HG02840 (cell line): ENCODE results near the gene CLDN8.

Experiments
- ATAC-seq: cut with Tn5 transposase; IDR thresholded peaks from one replicate; pipeline ENCODE4 v1.9.1; 2021; ENCODE audit warnings: mild to moderate bottlenecking, moderate library complexity, moderate number of reproducible peaks; ENCODE audit not compliant: unreplicated experiment, low FRiP score

Gene CLDN8

GRCh38 chr21:30207252-30207579, 8.7 kb downstream of the CLDN8 start:
- no peak for ATAC-seq

- ATAC-seq: no peak
Observed at GRCh38 chr21:30206551-30207251, 9.2 kb downstream of the CLDN8 start.

DNA sequence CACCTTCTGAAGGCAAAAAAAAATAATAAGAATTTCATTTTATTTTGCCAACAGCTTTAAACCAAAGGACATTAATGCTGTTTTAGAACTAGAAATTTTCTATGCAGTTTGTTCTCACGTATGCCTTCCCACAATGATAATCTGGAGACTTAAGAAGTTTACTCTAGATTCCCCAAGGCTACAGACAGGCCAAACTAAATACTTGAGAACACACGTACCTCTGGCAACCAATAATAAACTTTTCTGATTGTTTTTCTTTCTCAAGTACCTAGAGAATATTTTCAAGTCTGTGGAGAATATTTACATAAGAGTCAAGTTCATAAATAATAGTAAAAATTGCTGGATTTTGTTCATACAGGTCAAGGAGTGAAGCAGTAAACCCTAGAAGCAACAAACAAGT, 15.9 kb downstream of the CLDN8 start:
- no peak for ATAC-seq

DNA sequence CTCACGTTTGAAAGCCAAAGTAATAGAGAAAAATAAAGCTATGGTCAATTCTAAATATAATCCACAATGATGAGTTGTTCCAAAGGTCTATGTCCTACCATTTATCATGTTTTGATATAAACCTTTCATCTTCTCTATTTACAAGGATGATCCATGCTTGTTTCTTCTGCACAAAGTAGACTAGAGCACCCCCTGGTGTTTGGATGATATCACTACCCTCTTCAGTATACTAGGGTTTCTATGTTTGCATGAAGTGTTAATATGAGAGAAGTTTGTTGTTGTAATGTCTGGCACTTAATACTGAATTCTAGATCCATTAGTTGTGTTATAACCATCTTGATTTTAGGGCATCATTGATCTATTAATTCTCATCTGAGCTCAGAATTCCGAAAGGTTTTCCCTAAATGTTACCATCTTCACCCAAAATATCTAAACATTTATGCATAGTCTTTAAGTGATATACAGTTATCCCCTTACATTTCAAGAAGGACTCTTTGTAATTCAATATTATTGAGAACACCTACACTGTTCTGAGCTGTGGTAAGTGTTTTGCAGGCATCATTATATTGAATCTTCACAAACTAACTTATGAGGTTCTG, 21.1 kb downstream of the CLDN8 start:
- no peak for ATAC-seq

- ATAC-seq: no peak
Observed at GRCh38 chr21:30193201-30193600, 22.7 kb downstream of the CLDN8 start.

- no peak for ATAC-seq
Observed at GRCh38 chr21:30190554-30190953, 25.3 kb downstream of the CLDN8 start.

- no peak for ATAC-seq
Observed at GRCh38 chr21:30189773-30190172, 26.1 kb downstream of the CLDN8 start.

DNA sequence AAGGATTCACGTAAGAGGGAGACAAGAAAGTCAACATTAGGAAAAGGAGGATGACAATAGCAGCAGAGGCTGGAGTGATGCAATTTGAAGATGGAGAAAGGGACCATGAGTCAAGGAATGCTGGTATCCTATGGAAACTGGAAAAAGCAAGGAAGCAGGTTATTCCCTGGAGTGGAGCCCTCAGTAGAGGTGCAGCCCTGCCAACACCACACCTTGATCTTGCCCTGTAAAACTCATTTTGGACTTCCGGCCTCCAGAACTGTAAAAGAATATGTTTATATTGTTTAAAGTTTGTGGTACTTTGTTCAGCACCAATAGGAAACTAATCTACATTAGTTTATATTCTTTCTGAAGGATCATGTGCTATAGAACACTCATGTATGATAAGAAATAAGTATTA, 29.7 kb downstream of the CLDN8 start:
- no peak for ATAC-seq

DNA sequence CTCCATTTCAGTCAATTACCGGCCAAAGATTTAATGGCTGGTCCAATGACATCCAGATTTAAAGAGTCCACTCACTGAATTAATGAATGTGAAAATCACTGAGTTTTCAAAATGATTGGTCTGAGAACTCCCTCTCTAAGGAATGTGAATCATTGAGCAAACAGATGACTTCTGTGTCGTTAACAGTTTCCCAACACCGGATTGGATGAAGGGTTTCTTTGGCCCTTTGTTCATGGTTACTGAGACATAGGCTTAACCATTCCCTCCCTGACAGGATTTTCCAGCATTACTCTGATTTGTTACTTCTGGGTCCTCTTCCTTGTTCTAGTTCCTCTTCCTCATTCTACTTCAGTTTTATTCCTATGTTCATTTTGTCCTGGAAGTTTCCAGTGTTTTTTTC, 47.8 kb downstream of the CLDN8 start:
- no peak for ATAC-seq

DNA sequence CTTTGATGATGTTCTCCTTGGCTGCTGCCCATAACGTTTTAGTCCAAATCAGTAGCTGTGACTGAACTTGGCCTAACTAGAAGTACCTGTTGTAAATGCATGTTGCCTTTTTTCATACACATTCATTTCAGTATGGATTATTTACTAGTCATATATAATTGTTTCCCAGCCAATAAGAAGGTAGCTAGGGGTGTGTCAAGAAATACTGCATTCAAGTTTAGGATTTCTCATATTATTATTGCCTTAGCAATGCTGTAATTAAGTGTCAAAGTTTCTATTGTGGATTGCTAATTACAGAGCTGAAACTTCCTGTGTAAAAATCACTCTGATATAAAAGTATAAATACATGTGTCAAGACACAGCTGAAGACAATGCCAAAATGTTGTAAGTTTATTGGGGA, 49.2 kb downstream of the CLDN8 start, which contains the start of gene CLDN17:
TSS of gene CLDN17 (minus strand) at position 101 of the 400 bp plus-strand sequence. CDS start 188 bp downstream, outside the sequence.
- no peak for ATAC-seq

GRCh38 chr21:30166171-30166570, 49.7 kb downstream of the CLDN8 start:
- ATAC-seq: no peak

GRCh38 chr21:30164796-30165195, 51.1 kb downstream of the CLDN8 start:
- ATAC-seq: no peak
